ENCODE results near the gene AP3D1.
A peak's percentile ranks its signal among the peaks of the same experiment; 100 is the strongest.
"Not testable (repeated sequence)": the region's sequence is repeated elsewhere in the genome, so short reads cannot be mapped to it uniquely, and the experiment has no call there.

Gene AP3D1

GRCh38 chr19:2151339-2152229 is at the start of gene AP3D1:
TSS of gene AP3D1 (minus strand) at chr19:2151566. CDS start at chr19:2151334, 232 bp downstream.
- Histone ChIP-seq H3K9ac (ENCODE audit: low read depth in 1 of 2, low read length in 2 of 2) (peak within 1 kb of the TSS; percentile 87 to 92), H3K36me3 (ENCODE audit: control insufficient read depth in 1 of 2, insufficient read depth in 2 of 2, low read length in 2 of 2) (no peaks in the 10 kb centered on the region), H3K4me1 (ENCODE audit: control insufficient read depth in 1 of 2, insufficient read depth in 2 of 2, low read length in 2 of 2) (peaks cover 22 to 25% of the 10 kb centered on the region in 2 donors), H3K27me3 (ENCODE audit: control insufficient read depth in 1 of 2, insufficient read depth in 2 of 2, low read length in 2 of 2) (no peaks in the 10 kb centered on the region), H3K9me3 (ENCODE audit: control insufficient read depth in 1 of 2, low read length in 2 of 2) (no peaks in the 10 kb centered on the region), H3K4me3 (ENCODE audit: low read depth in 1 of 2, low read length in 2 of 2) (peak within 1 kb of the TSS; percentile 63 to 92), H3K27ac (ENCODE audit: low read depth, low read length) (peak within 1 kb of the TSS; percentile 66)

- H3K4me3 ChIP-seq (ENCODE audit: low read depth in 1 of 2, low read length in 2 of 2); H3K27ac ChIP-seq (ENCODE audit: low read depth, low read length); H3K4me1 ChIP-seq (ENCODE audit: control insufficient read depth in 1 of 2, insufficient read depth in 2 of 2, low read length in 2 of 2); H3K27me3 ChIP-seq (ENCODE audit: control insufficient read depth in 1 of 2, insufficient read depth in 2 of 2, low read length in 2 of 2); H3K9me3 ChIP-seq (ENCODE audit: control insufficient read depth in 1 of 2, low read length in 2 of 2); H3K9ac ChIP-seq (ENCODE audit: low read depth in 1 of 2, low read length in 2 of 2): not testable (repeated sequence)
- H3K36me3 ChIP-seq (ENCODE audit: control insufficient read depth in 1 of 2, insufficient read depth in 2 of 2, low read length in 2 of 2) = peaks cover 15 to 69% of the 10 kb centered on the region in 2 donors
Measured at GRCh38 chr19:2200624-2201294, 49.4 kb upstream of the AP3D1 start.

- no peaks in the 10 kb centered on the region for H3K27me3 ChIP-seq (ENCODE audit: control insufficient read depth in 1 of 2, insufficient read depth in 2 of 2, low read length in 2 of 2)
- H3K27ac ChIP-seq (ENCODE audit: low read depth, low read length) = no peak overlapping the region
- H3K36me3 ChIP-seq (ENCODE audit: control insufficient read depth in 1 of 2, insufficient read depth in 2 of 2, low read length in 2 of 2) = peaks cover 22 to 72% of the 10 kb centered on the region in 2 donors
Measured at GRCh38 chr19:2199861-2200623, 48.7 kb upstream of the AP3D1 start.

GRCh38 chr19:2199215-2199614 is 47.8 kb upstream of the AP3D1 start:
- Histone ChIP-seq H3K27me3 (ENCODE audit: control insufficient read depth in 1 of 2, insufficient read depth in 2 of 2, low read length in 2 of 2) (no peaks in the 10 kb centered on the region), H3K4me1 (ENCODE audit: control insufficient read depth in 1 of 2, insufficient read depth in 2 of 2, low read length in 2 of 2) (no peaks in the 10 kb centered on the region), H3K27ac (ENCODE audit: low read depth, low read length) (no peak overlapping the region), H3K4me3 (ENCODE audit: low read depth in 1 of 2, low read length in 2 of 2) (no peak overlapping the region), H3K9me3 (ENCODE audit: control insufficient read depth in 1 of 2, low read length in 2 of 2) (no peaks in the 10 kb centered on the region), H3K36me3 (ENCODE audit: control insufficient read depth in 1 of 2, insufficient read depth in 2 of 2, low read length in 2 of 2) (peaks cover 24 to 76% of the 10 kb centered on the region in 2 donors), H3K9ac (ENCODE audit: low read depth in 1 of 2, low read length in 2 of 2) (no peak overlapping the region)

More at GRCh38 chr19:2199861-2200623, 48.7 kb upstream of the AP3D1 start:
- no peak overlapping the region for H3K4me3 ChIP-seq (ENCODE audit: low read depth in 1 of 2, low read length in 2 of 2)
- no peaks in the 10 kb centered on the region for H3K4me1 ChIP-seq (ENCODE audit: control insufficient read depth in 1 of 2, insufficient read depth in 2 of 2, low read length in 2 of 2)
- no peak overlapping the region for H3K9ac ChIP-seq (ENCODE audit: low read depth in 1 of 2, low read length in 2 of 2)
- H3K9me3 ChIP-seq (ENCODE audit: control insufficient read depth in 1 of 2, low read length in 2 of 2) = no peaks in the 10 kb centered on the region

- Histone ChIP-seq H3K27me3 (ENCODE audit: control insufficient read depth in 1 of 2, insufficient read depth in 2 of 2, low read length in 2 of 2) (no peaks in the 10 kb centered on the region), H3K27ac (ENCODE audit: low read depth, low read length) (no peak overlapping the region), H3K9me3 (ENCODE audit: control insufficient read depth in 1 of 2, low read length in 2 of 2) (no peaks in the 10 kb centered on the region), H3K4me1 (ENCODE audit: control insufficient read depth in 1 of 2, insufficient read depth in 2 of 2, low read length in 2 of 2) (no peaks in the 10 kb centered on the region), H3K36me3 (ENCODE audit: control insufficient read depth in 1 of 2, insufficient read depth in 2 of 2, low read length in 2 of 2) (peaks cover 24 to 76% of the 10 kb centered on the region in 2 donors), H3K9ac (ENCODE audit: low read depth in 1 of 2, low read length in 2 of 2) (no peak overlapping the region), H3K4me3 (ENCODE audit: low read depth in 1 of 2, low read length in 2 of 2) (no peak overlapping the region)
Measured at GRCh38 chr19:2198317-2198716, 47.0 kb upstream of the AP3D1 start.

GRCh38 chr19:2197270-2197669 is 45.9 kb upstream of the AP3D1 start:
- Histone ChIP-seq H3K27ac (ENCODE audit: low read depth, low read length) (no peak overlapping the region), H3K4me1 (ENCODE audit: control insufficient read depth in 1 of 2, insufficient read depth in 2 of 2, low read length in 2 of 2) (no peaks in the 10 kb centered on the region), H3K4me3 (ENCODE audit: low read depth in 1 of 2, low read length in 2 of 2) (no peak overlapping the region), H3K9me3 (ENCODE audit: control insufficient read depth in 1 of 2, low read length in 2 of 2) (no peaks in the 10 kb centered on the region), H3K36me3 (ENCODE audit: control insufficient read depth in 1 of 2, insufficient read depth in 2 of 2, low read length in 2 of 2) (peaks cover 18 to 76% of the 10 kb centered on the region in 2 donors), H3K9ac (ENCODE audit: low read depth in 1 of 2, low read length in 2 of 2) (no peak overlapping the region), H3K27me3 (ENCODE audit: control insufficient read depth in 1 of 2, insufficient read depth in 2 of 2, low read length in 2 of 2) (no peaks in the 10 kb centered on the region)

GRCh38 chr19:2195914-2196313 is 44.5 kb upstream of the AP3D1 start:
- Histone ChIP-seq H3K27me3 (ENCODE audit: control insufficient read depth in 1 of 2, insufficient read depth in 2 of 2, low read length in 2 of 2) (no peaks in the 10 kb centered on the region), H3K36me3 (ENCODE audit: control insufficient read depth in 1 of 2, insufficient read depth in 2 of 2, low read length in 2 of 2) (peaks cover 27 to 74% of the 10 kb centered on the region in 2 donors), H3K4me1 (ENCODE audit: control insufficient read depth in 1 of 2, insufficient read depth in 2 of 2, low read length in 2 of 2) (peaks cover 0 to 10% of the 10 kb centered on the region in 2 donors), H3K4me3 (ENCODE audit: low read depth in 1 of 2, low read length in 2 of 2) (no peak overlapping the region), H3K9me3 (ENCODE audit: control insufficient read depth in 1 of 2, low read length in 2 of 2) (no peaks in the 10 kb centered on the region), H3K9ac (ENCODE audit: low read depth in 1 of 2, low read length in 2 of 2) (no peak overlapping the region), H3K27ac (ENCODE audit: low read depth, low read length) (no peak overlapping the region)

GRCh38 chr19:2195361-2195760 is 44.0 kb upstream of the AP3D1 start:
- Histone ChIP-seq H3K27me3 (ENCODE audit: control insufficient read depth in 1 of 2, insufficient read depth in 2 of 2, low read length in 2 of 2) (no peaks in the 10 kb centered on the region), H3K9ac (ENCODE audit: low read depth in 1 of 2, low read length in 2 of 2) (no peak overlapping the region), H3K9me3 (ENCODE audit: control insufficient read depth in 1 of 2, low read length in 2 of 2) (no peaks in the 10 kb centered on the region), H3K27ac (ENCODE audit: low read depth, low read length) (no peak overlapping the region), H3K4me1 (ENCODE audit: control insufficient read depth in 1 of 2, insufficient read depth in 2 of 2, low read length in 2 of 2) (peaks cover 0 to 13% of the 10 kb centered on the region in 2 donors), H3K4me3 (ENCODE audit: low read depth in 1 of 2, low read length in 2 of 2) (no peak overlapping the region), H3K36me3 (ENCODE audit: control insufficient read depth in 1 of 2, insufficient read depth in 2 of 2, low read length in 2 of 2) (peaks cover 27 to 73% of the 10 kb centered on the region in 2 donors)

- Histone ChIP-seq H3K36me3 (ENCODE audit: control insufficient read depth in 1 of 2, insufficient read depth in 2 of 2, low read length in 2 of 2) (peaks cover 27 to 70% of the 10 kb centered on the region in 2 donors), H3K4me3 (ENCODE audit: low read depth in 1 of 2, low read length in 2 of 2) (no peak overlapping the region), H3K9me3 (ENCODE audit: control insufficient read depth in 1 of 2, low read length in 2 of 2) (no peaks in the 10 kb centered on the region)
Measured at GRCh38 chr19:2194513-2195078, 43.2 kb upstream of the AP3D1 start.

More at GRCh38 chr19:2194513-2195078, 43.2 kb upstream of the AP3D1 start:
- Histone ChIP-seq H3K9ac (ENCODE audit: low read depth in 1 of 2, low read length in 2 of 2) (no peak overlapping the region), H3K27me3 (ENCODE audit: control insufficient read depth in 1 of 2, insufficient read depth in 2 of 2, low read length in 2 of 2) (no peaks in the 10 kb centered on the region), H3K4me1 (ENCODE audit: control insufficient read depth in 1 of 2, insufficient read depth in 2 of 2, low read length in 2 of 2) (peaks cover 0 to 13% of the 10 kb centered on the region in 2 donors), H3K27ac (ENCODE audit: low read depth, low read length) (no peak overlapping the region)

Data from duodenal mucosa (tissue), 2 donors.